T-helper 2 cell treated with Interferon-gamma antibody and Interleukin-4, amounts not matched to agents 5 μg/mL and 100 μg/mL, for 36 hours (primary cell): ENCODE results near the gene GLYR1.

ENCODE experiments used
- DNase-seq: peaks from one replicate; pipeline ENCODE4 v3.0.0; 2021; ENCODE audit warnings: low spot score
- H3K27ac Mint-ChIP-seq: one replicate; pipeline ENCODE4 v1.8.0; 2021; ENCODE audit warnings: mild to moderate bottlenecking, mixed read lengths
- H3K27me3 Mint-ChIP-seq: one replicate; pipeline ENCODE4 v1.8.0; 2021; ENCODE audit warnings: low read depth, mixed read lengths
- H3K36me3 Mint-ChIP-seq: one replicate; pipeline ENCODE4 v1.8.0; 2021; ENCODE audit warnings: low read depth, mixed read lengths
- H3K4me1 Mint-ChIP-seq: one replicate; pipeline ENCODE4 v1.8.0; 2021; ENCODE audit warnings: low read depth, mixed read lengths
- H3K4me3 Mint-ChIP-seq: one replicate; pipeline ENCODE4 v1.8.0; 2022; ENCODE audit warnings: mild to moderate bottlenecking, moderate library complexity, mixed read lengths
- H3K9me3 Mint-ChIP-seq: one replicate; pipeline ENCODE4 v1.8.0; 2021; ENCODE audit warnings: mixed read lengths

GLYR1 gene

DNA sequence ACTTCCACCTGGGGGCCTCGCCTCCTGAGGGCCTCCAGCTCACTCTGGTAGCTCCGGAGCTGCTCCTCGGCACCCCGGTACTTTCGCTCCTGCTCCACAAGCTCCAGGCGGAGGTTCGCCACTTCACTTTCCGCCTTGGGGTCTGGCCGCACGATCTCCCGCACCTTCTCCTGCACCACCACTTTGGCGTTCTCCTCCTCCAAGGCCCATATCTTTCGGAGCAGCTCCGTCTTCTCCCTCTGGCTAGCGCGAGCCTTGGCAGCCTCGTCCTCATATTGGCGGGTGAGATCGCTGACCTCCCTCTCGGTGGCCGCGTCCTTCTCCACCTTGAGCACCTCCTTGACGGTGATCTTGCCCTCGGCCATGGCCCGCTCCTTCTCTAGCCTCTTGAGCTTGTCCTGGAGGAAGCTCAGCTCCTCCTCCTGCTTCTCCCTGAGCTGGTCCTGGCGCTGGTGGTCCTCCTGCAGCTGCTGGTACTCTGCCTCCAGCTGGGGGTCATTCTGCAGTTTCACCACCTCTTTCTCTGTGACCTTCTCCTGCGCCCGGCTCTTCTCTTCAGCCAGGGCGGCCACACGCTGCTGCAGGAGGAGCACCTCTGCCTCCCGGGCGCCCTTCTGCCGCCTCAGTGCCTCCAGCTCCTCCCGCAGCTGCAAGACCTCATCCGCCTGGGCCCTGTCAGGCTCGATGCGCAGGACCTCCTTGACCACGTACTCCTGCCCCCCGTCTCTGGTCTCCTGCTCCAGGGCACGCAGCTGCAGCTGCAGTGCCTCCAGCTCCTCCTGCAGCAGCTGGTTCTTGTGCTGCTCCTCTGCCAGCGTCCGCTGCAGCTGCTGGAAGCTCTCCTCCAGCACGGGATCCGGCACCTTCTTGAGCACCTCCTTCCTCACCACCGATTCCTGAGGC is 38.1 kb upstream of the GLYR1 start:
- no peak overlapping the region for H3K4me3 Mint-ChIP-seq
- H3K27me3 Mint-ChIP-seq = no peaks in the 10 kb centered on the region
- H3K27ac Mint-ChIP-seq = peak overlapping the region; percentile 53
- H3K9me3 Mint-ChIP-seq = no peaks in the 10 kb centered on the region
- DNase-seq = no peak
- peaks cover 8% of the 10 kb centered on the region for H3K4me1 Mint-ChIP-seq
- H3K36me3 Mint-ChIP-seq = peaks cover 31% of the 10 kb centered on the region

- no peaks in the 10 kb centered on the region for H3K27me3 Mint-ChIP-seq
- H3K4me1 Mint-ChIP-seq = peaks cover 8% of the 10 kb centered on the region
- H3K27ac Mint-ChIP-seq = no peak overlapping the region
These were observed 37.1 kb upstream of the GLYR1 start for GRCh38 chr16:4884209-4884608.

DNA sequence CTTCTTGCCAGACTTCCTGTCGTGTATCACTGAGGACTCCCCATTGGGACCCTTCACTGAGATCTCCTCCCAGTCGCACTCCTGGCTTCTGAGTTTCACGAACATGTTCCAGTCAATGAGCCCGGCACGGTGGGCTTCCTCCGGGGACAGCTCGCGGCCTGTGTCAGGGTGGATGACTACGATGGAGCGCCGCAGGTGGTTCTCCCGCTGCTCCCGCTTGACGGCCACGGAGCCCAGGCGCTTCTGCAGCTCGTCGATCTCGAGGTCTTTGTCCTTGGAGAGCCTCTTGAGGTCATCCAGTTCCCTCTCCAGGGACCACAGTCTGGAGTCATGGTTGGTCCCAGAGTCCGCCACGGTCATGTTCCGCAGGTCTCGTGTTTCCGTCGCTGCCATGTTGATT is 36.4 kb upstream of the GLYR1 start:
- H3K27ac Mint-ChIP-seq = no peak overlapping the region
- DNase-seq = no peak
- H3K4me3 Mint-ChIP-seq = no peak overlapping the region
- no peaks in the 10 kb centered on the region for H3K27me3 Mint-ChIP-seq
- H3K9me3 Mint-ChIP-seq = no peaks in the 10 kb centered on the region
- peaks cover 8% of the 10 kb centered on the region for H3K4me1 Mint-ChIP-seq
- H3K36me3 Mint-ChIP-seq = peaks cover 37% of the 10 kb centered on the region

More at GRCh38 chr16:4884209-4884608, 37.1 kb upstream of the GLYR1 start:
- H3K36me3 Mint-ChIP-seq = peaks cover 34% of the 10 kb centered on the region
- no peak overlapping the region for H3K4me3 Mint-ChIP-seq
- H3K9me3 Mint-ChIP-seq = no peaks in the 10 kb centered on the region
- no peak for DNase-seq

- Mint-ChIP-seq H3K27me3 (no peaks in the 10 kb centered on the region), H3K9me3 (no peaks in the 10 kb centered on the region), H3K27ac (no peak overlapping the region), H3K4me3 (no peak overlapping the region), H3K4me1 (peaks cover 8% of the 10 kb centered on the region), H3K36me3 (peaks cover 41% of the 10 kb centered on the region)
- DNase-seq = no peak
These were observed 35.7 kb upstream of the GLYR1 start for GRCh38 chr16:4882633-4883285.

- no peaks in the 10 kb centered on the region for H3K27me3 Mint-ChIP-seq
- DNase-seq = no peak
- H3K36me3 Mint-ChIP-seq = peaks cover 44% of the 10 kb centered on the region
- no peak overlapping the region for H3K27ac Mint-ChIP-seq
- peaks cover 8% of the 10 kb centered on the region for H3K4me1 Mint-ChIP-seq
- no peaks in the 10 kb centered on the region for H3K9me3 Mint-ChIP-seq
- H3K4me3 Mint-ChIP-seq = no peak overlapping the region
These were observed 35.0 kb upstream of the GLYR1 start for GRCh38 chr16:4882000-4882632.

DNA sequence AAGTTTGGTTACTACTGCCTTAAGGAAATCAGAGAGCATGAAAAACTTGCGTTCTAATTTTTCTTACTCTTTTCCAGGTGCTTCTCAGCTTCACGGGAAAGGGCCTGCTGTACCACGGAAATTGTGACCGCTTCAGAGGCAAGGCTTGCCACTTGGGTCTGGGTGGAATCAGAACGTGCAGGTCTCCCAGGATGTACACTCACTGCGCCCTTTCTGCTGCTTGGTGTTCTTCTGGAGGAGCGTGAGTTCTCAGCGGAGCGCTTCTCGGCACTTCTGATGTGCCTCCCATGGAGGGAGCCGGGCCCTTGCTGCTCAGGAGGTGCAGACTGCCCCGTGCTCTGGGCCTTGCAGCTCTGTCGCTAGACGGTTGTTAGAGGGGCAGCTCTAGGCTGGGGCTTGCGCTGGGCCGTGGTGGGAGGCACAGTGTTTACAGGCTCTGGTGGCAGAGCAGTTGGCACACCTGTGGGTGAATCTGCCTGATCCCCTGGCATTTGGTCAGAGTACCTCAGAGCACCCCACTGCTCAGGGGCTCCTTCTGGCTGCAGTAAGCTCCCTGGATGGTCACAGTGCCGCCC is 33.0 kb upstream of the GLYR1 start:
- Mint-ChIP-seq H3K36me3 (peaks cover 45% of the 10 kb centered on the region), H3K9me3 (no peaks in the 10 kb centered on the region), H3K27me3 (no peaks in the 10 kb centered on the region), H3K4me3 (no peak overlapping the region), H3K4me1 (no peaks in the 10 kb centered on the region), H3K27ac (no peak overlapping the region)
- DNase-seq = no peak

- no peak overlapping the region for H3K27ac Mint-ChIP-seq
- H3K27me3 Mint-ChIP-seq = no peaks in the 10 kb centered on the region
- DNase-seq = no peak
- no peak overlapping the region for H3K4me3 Mint-ChIP-seq
- H3K4me1 Mint-ChIP-seq = no peaks in the 10 kb centered on the region
- no peaks in the 10 kb centered on the region for H3K9me3 Mint-ChIP-seq
- peaks cover 43% of the 10 kb centered on the region for H3K36me3 Mint-ChIP-seq
These were observed 32.0 kb upstream of the GLYR1 start for GRCh38 chr16:4879049-4879448.

DNA sequence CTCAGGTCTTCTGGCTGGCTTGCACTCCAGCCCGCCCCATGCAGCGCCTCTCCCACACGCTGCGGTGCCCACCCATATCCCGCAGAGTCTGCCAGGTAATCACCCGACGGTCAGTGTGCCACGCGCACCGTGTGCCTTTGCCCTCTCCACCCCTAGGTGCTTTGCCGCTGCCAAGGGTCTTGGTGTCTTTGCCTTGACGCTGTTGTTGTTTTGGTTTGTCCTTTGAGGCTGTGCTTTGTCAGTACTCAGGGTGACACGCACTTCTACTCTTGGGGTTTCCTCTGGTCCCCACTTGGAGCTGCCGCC is 30.2 kb upstream of the GLYR1 start:
- Mint-ChIP-seq H3K4me3 (no peak overlapping the region), H3K27ac (no peak overlapping the region), H3K4me1 (no peaks in the 10 kb centered on the region), H3K27me3 (no peaks in the 10 kb centered on the region), H3K36me3 (peaks cover 45% of the 10 kb centered on the region), H3K9me3 (no peaks in the 10 kb centered on the region)
- no peak for DNase-seq

DNA sequence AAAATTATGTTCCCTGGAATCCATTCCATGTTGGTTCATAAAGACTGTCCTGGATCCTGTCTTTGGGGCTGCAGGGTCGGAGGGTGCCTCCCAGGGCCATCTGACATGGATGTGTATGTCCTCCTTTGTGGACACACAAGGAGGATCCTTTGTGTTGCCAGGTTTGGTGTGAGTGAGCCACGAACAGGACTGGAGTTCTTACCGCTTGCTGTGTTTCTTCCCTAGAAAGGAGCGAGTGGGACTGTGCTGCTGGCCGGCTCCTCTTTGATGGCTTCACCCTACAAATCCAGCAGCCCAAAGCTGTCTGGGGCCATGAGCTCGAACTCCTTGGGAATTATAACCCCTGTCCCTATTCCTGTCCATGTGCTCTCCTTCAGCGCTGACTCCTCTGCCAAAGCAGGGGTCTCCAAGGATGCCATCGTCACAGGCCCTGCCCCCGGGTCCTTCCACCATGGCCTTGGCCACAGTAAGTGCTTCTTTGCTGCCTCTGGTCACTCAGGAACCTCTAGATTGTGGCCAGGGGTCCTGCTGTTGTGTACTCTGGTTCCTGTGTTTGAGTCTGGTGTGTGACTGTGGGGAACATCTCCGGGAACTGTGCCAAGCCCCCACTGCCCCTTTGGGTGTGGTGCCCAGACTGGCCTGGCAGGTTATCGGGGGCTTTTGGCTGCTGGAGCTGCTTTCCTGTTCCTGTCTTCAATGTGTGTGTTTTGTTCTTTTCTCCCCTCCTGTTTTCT is 29.7 kb upstream of the GLYR1 start:
- no peaks in the 10 kb centered on the region for H3K27me3 Mint-ChIP-seq
- H3K4me1 Mint-ChIP-seq = no peaks in the 10 kb centered on the region
- H3K27ac Mint-ChIP-seq = no peak overlapping the region
- no peaks in the 10 kb centered on the region for H3K9me3 Mint-ChIP-seq
- H3K4me3 Mint-ChIP-seq = no peak overlapping the region
- peaks cover 48% of the 10 kb centered on the region for H3K36me3 Mint-ChIP-seq
- DNase-seq = no peak

GRCh38 chr16:4874666-4875065 is 27.6 kb upstream of the GLYR1 start:
- no peaks in the 10 kb centered on the region for H3K27me3 Mint-ChIP-seq
- no peak overlapping the region for H3K4me3 Mint-ChIP-seq
- no peaks in the 10 kb centered on the region for H3K9me3 Mint-ChIP-seq
- H3K4me1 Mint-ChIP-seq = no peaks in the 10 kb centered on the region
- no peak for DNase-seq
- peaks cover 59% of the 10 kb centered on the region for H3K36me3 Mint-ChIP-seq
- no peak overlapping the region for H3K27ac Mint-ChIP-seq

DNA sequence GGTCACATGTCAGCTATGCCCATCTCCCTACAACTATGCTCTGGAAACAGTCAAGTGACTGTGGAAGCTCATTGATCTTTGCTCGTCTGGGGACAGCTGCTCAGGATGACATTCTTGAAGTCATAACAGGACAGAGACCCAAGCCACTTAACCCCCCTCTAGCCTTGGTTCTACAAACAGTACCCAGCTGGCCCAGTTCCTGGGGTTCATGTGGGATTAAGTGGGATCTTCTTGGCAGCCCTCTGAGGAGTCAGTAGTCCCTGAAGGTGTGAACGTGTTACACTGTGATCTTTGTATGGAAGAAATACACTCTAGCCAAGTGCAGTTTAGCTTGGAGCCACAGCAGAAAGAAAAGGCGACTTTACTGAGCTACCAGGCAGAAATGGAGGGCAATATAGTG is 26.0 kb upstream of the GLYR1 start:
- Mint-ChIP-seq H3K4me3 (no peak overlapping the region), H3K4me1 (peaks cover 1% of the 10 kb centered on the region), H3K27me3 (no peaks in the 10 kb centered on the region), H3K36me3 (peaks cover 65% of the 10 kb centered on the region), H3K27ac (no peak overlapping the region), H3K9me3 (no peaks in the 10 kb centered on the region)
- DNase-seq = no peak

- DNase-seq = no peak
- Mint-ChIP-seq H3K36me3 (peaks cover 62% of the 10 kb centered on the region), H3K4me1 (peaks cover 1% of the 10 kb centered on the region), H3K4me3 (no peak overlapping the region), H3K9me3 (no peaks in the 10 kb centered on the region), H3K27ac (no peak overlapping the region), H3K27me3 (no peaks in the 10 kb centered on the region)
These were observed 24.0 kb upstream of the GLYR1 start for GRCh38 chr16:4871071-4871470.

DNA sequence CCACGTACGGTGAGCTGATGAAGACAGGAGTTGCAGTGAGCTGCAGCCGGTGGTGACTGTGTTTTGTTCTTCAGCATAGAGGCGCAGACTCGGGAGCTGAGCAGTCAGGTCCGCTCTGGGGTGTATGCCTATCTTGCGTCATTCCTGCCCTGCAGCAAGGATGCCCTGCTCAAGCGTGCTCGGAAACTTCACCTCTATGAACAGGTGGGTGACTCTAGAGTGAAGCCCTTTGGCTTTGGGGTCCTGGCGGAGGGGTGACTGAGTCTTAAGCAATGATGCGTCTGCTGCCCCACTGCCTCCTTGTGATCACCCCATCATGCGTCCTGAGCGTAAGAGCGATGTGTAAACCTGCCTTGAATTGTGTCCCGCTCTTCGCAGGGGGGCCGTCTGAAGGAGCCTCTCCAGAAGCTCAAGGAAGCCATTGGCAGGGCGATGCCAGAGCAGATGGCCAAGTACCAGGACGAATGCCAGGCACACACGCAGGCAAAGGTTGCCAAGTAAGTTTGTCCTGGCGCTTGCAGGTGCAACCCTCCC is 23.1 kb upstream of the GLYR1 start:
- DNase-seq = no peak
- Mint-ChIP-seq H3K27ac (no peak overlapping the region), H3K4me1 (peaks cover 1% of the 10 kb centered on the region), H3K36me3 (peaks cover 57% of the 10 kb centered on the region), H3K9me3 (no peaks in the 10 kb centered on the region), H3K27me3 (no peaks in the 10 kb centered on the region), H3K4me3 (no peak overlapping the region)
